ENCODE data around the gene ACTN3.

The ACTN3 gene

DNA sequence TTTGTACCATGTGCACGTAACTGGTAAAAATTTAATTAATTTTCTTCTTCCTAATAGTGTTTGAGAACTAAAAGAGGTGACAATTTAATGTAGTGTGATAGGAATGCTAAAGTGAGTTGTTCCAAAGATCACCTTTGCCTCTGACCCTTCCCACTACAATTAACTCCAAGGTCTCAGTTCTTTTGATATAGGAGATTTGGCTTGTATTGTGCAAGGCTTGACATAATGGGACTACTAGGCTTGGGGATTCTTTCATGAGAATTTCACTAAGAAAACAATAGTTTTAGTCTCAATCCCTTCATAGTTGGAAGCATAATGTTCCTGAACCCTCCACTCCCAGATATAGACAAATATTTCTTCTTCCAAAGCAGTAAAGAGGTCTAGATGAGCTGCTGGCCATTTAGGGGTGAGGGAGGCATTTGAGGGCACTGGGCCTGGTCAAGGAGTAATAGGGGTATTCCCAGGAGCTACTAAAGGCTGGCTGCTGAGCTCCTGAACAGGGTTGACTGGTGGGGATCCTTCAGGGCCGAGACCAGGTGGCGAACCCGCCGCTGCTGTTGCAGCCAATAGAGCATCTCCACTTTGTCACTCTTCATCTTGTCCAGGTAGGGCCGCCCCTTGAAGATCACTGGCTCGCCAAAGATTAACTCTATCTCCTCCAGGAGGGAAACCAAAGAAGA, 43.4 kb downstream of the ACTN3 start:
- no peak overlapping the region for H3K4me3 ChIP-seq (ENCODE audit: low read depth, low read length)
- TF ChIP-seq, protein P1, sequence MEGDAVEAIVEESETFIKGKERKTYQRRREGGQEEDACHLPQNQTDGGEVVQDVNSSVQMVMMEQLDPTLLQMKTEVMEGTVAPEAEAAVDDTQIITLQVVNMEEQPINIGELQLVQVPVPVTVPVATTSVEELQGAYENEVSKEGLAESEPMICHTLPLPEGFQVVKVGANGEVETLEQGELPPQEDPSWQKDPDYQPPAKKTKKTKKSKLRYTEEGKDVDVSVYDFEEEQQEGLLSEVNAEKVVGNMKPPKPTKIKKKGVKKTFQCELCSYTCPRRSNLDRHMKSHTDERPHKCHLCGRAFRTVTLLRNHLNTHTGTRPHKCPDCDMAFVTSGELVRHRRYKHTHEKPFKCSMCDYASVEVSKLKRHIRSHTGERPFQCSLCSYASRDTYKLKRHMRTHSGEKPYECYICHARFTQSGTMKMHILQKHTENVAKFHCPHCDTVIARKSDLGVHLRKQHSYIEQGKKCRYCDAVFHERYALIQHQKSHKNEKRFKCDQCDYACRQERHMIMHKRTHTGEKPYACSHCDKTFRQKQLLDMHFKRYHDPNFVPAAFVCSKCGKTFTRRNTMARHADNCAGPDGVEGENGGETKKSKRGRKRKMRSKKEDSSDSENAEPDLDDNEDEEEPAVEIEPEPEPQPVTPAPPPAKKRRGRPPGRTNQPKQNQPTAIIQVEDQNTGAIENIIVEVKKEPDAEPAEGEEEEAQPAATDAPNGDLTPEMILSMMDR (IDR thresholded peaks at IDR 0.05; ENCODE audit: borderline replicate concordance, insufficient read depth, low read depth, low read length): no peak

DNA sequence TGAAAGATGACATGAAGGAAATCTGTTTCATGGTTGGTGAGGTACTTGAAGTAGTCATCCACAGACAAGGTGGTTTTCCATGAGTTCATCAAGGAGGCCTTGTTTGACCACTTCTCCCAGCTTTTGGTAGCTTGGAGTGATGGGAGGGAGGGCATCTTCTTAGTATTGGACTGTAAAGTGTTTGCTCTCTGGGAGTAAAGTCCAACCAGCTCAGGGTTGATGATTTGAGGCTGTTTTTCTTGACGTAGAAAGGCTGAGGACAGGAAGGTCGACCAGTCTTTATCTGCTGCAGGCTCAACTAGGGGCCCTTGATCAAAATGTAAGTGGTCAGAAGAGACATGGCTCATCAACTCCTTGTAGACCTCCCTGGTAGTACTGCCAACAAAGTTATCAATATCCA, 44.5 kb downstream of the ACTN3 start:
- TF ChIP-seq, protein P1 (IDR thresholded peaks at IDR 0.05; ENCODE audit: borderline replicate concordance, insufficient read depth, low read depth, low read length): no peak
- no peak overlapping the region for H3K4me3 ChIP-seq (ENCODE audit: low read depth, low read length)

DNA sequence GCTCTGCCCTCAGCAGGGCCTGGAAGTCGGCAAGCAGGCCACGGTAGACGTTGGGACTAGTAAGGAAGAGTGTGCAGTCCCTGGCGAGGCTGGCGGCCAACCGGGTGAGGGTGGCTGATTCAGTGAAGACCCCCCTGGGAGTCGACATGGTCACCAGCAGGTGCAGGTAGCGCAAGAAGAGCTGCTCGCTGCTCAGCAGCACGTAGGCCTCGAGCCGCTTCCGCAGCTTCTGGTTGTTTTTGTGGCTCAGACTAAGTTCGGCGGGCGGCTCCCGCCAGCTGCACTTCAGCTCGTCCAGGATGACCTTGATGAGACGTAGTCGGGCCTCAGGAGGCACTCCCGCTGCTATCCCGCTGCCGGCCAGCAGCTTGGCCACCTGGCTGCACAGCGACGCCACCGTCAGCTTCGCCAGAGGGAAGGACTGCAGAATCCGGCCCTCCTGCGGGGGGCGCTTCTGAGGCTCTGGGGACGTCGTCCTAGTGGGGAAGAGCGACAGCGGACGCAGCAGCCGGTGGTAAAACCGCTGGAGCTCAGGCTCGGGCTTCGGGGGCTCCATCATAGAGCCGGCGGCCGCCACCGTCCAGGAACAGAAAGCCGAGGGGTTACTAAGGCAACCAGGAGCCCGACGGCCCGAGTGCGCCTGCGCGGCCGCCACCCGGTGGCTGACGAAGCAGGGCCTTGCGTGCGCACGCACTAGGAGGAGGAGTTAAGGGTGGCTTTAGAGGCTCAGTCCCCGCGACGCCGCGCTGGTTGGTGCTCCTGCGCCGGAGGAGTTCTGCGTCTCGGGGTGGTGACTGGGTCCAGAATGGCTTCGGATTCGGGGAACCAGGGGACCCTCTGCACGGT, 46.0 kb downstream of the ACTN3 start, which contains the start of the genes CCDC87 and CCS:
Gene CCDC87, minus strand, starts transcription at position 607 of the 846 bp plus-strand sequence. Its CDS starts 48 bp downstream, at position 559.
Gene CCS, plus strand, starts transcription at position 729 of the 846 bp plus-strand sequence. Its CDS starts 77 bp downstream, at position 806.
- peak within 1 kb of the TSS; percentile 83 for H3K4me3 ChIP-seq (ENCODE audit: low read depth, low read length)
- TF ChIP-seq, protein P1 (IDR thresholded peaks at IDR 0.05; ENCODE audit: borderline replicate concordance, insufficient read depth, low read depth, low read length): peak; percentile 64

DNA sequence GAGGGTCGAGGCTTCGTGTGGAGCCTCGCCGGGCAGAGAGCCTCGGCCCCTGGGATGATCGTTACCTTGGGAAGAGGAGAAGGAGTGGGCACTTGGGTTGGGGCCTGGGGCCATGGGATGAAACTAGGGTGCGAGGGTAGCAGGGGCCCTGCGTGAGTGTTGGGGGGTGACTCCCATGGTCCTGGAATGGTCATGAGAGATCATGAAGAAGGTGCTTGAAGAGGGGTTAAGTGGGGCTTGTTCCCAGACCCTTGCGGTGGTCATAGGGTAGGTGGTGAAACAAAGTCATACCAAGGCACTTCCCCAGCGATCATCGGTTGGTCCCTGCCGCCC, 46.6 kb downstream of the ACTN3 start:
- H3K4me3 ChIP-seq (ENCODE audit: low read depth, low read length): peak overlapping the region; percentile 83
- TF ChIP-seq, protein P1 (IDR thresholded peaks at IDR 0.05; ENCODE audit: borderline replicate concordance, insufficient read depth, low read depth, low read length): no peak

DNA sequence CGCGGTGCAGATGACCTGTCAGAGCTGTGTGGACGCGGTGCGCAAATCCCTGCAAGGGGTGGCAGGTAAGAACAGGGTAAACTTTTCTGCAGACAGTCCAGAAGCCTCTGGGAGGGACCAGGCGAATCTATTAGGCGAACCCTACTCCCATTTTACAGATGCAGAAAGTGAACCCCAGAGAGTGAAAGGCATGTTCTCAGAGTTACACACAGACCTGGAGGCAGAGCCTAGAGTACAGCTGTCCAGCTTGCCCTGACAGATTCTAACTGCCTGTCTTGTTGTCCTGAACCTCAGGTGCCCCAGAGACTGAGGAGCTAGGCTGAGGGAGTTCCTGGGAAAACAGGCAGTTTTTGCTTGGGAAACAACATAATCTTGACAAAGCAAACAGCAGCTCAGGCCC, 46.9 kb downstream of the ACTN3 start:
- peak overlapping the region; percentile 83 for H3K4me3 ChIP-seq (ENCODE audit: low read depth, low read length)
- TF ChIP-seq, protein P1 (IDR thresholded peaks at IDR 0.05; ENCODE audit: borderline replicate concordance, insufficient read depth, low read depth, low read length): no peak

DNA sequence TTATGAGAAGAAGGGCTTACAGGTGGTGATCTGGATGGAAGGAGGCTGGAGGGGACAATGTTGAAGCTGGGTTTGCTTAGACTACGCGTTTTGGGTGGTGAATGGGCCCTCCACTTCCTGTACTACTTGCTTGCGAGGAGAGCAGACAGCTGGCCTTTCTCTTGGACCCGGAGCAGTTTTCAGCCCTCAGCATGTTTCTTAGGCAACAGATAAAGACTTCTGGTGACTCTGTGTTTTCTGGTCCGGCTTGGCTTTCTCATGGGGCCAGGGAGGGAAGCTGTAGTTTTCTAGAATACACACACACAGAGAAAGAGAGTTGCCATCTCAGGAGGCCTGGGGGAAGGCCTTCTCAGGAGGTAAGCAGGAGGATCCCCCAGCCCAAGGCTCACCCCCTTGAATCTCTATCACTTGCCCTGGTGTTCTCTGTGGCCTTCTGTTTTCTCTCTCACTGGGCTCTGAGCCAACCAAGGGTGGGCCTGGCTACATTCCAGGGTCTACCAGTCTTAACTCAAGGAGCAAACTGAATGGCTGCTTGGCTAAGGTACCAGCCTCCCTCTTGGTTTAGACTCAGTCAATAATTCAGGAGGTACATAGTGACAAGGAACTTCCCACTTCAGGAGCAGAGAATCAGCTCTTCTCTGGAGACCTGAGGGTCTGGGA, 48.7 kb downstream of the ACTN3 start:
- H3K4me3 ChIP-seq (ENCODE audit: low read depth, low read length): no peak overlapping the region
- TF ChIP-seq, protein P1 (IDR thresholded peaks at IDR 0.05; ENCODE audit: borderline replicate concordance, insufficient read depth, low read depth, low read length): no peak

All from GM12875 (cell line).